Measurements from ENCODE around the gene FOXP2.

The FOXP2 gene

DNA sequence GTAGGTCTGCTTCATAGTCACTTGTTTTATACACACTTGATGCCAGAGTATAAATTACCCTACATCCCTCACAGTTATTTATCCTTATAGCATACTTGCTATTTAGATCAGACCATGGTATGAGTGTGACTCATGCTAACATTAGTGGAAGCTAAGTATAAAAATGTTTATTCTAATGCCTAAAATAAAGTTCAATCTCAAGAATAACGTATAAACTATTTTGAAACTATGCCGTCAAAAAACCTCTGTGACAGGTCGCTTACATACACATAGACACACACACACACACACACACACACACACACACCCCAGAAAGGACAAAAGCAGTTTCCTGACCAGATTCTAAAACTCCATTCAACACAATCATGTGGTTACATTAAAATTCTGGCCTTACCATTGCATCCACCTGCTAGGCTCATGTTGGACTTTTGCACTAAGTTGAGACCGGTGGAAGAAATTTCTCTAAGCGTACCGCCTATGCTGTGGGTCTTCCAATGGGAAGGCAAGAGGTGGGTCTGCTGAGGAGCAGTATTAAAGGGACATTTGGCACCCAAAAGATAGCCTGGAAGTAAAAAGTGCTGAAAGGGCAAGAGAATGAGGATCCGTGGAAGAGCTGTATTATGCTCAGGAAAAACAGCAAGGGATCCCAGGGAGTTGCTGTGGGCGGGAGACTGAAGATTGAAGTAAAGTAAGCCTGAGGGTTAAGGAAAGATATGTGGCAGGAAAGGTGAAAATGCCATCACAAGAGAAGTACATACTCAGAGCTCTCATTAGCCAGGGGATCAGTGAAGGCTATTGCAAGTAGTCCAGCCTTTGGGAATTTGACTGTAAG, 5.0 kb downstream of the FOXP2 start:
- H3K27me3 ChIP-seq: no peaks in the 10 kb centered on the region
- H3K36me3 ChIP-seq: no peaks in the 10 kb centered on the region
- no peak for DNase-seq
- no peaks in the 10 kb centered on the region for H3K9me3 ChIP-seq
- H3K4me3 ChIP-seq (ENCODE audit: low read depth, low read length): no peak overlapping the region
- TF ChIP-seq, protein P1, sequence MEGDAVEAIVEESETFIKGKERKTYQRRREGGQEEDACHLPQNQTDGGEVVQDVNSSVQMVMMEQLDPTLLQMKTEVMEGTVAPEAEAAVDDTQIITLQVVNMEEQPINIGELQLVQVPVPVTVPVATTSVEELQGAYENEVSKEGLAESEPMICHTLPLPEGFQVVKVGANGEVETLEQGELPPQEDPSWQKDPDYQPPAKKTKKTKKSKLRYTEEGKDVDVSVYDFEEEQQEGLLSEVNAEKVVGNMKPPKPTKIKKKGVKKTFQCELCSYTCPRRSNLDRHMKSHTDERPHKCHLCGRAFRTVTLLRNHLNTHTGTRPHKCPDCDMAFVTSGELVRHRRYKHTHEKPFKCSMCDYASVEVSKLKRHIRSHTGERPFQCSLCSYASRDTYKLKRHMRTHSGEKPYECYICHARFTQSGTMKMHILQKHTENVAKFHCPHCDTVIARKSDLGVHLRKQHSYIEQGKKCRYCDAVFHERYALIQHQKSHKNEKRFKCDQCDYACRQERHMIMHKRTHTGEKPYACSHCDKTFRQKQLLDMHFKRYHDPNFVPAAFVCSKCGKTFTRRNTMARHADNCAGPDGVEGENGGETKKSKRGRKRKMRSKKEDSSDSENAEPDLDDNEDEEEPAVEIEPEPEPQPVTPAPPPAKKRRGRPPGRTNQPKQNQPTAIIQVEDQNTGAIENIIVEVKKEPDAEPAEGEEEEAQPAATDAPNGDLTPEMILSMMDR (IDR thresholded peaks at IDR 0.05; ENCODE audit: low read depth, low read length): no peak
- H3K4me1 ChIP-seq: no peaks in the 10 kb centered on the region

DNA sequence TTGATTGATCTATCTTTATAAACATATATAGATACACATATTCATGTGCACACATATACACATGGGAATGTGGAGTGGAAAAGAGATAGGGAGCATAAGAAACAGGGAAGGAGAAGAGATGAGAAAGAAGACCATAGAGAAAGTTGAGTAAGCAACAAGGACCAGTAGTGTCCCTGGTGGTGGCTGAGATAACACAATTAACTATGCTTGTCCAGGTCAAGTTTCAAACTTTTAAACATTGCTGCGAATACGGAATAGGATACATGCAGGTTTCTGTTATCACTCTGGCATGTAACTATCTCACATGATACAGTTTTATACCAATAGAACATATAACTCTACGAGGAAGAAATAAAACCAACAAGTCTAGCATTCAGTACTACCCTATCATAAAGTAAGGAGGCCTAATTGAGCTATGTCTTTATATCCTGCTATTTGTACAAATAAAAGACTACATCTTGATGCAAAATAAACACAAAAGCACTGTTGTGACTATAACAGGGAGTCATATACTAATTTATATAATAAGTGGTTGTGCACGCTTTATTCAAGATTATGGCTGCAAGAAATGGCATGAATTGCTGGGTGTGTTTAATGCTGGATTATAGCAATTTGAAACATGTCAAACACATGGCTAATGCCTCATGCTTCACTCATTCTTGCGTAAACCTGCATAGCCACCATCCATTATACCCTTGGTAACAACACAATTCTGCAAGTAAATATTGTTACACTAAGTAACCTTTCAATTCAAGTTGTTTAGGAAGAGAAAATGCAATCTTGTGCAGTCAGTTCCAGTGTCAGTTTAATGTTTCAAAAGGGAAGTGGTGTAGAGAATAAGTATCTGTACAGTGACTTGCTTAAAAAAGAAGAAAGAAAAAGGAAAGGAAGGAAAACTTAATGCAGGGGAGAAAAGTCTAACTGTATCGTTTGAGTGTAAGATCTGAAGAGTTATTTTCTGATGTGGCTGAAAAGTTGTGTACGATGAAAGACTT, 8.2 kb downstream of the FOXP2 start:
- no peaks in the 10 kb centered on the region for H3K4me1 ChIP-seq

DNA sequence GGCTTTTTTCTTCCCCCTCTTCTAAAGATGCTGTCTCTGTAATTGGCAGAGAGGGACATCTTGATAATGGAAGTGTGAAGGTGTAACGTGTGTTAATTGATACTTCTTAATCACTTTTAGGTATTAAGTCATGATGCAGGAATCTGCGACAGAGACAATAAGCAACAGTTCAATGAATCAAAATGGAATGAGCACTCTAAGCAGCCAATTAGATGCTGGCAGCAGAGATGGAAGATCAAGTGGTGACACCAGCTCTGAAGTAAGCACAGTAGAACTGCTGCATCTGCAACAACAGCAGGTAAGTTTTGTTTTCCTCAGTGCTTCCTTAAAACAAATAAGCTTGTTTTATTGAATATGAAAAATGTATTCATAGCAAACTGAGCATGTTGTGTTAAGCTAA, 11.8 kb downstream of the FOXP2 start:
- Histone ChIP-seq H3K27me3 (no peaks in the 10 kb centered on the region), H3K9me3 (no peaks in the 10 kb centered on the region), H3K36me3 (no peaks in the 10 kb centered on the region), H3K4me1 (no peaks in the 10 kb centered on the region), H3K4me3 (ENCODE audit: low read depth, low read length) (no peak overlapping the region)
- TF ChIP-seq, protein P1 (IDR thresholded peaks at IDR 0.05; ENCODE audit: low read depth, low read length): no peak
- DNase-seq: no peak

More for the DNA sequence above, 8.2 kb downstream of the FOXP2 start:
- no peaks in the 10 kb centered on the region for H3K27me3 ChIP-seq
- no peak overlapping the region for H3K4me3 ChIP-seq (ENCODE audit: low read depth, low read length)
- TF ChIP-seq, protein P1 (IDR thresholded peaks at IDR 0.05; ENCODE audit: low read depth, low read length): no peak
- H3K9me3 ChIP-seq: no peaks in the 10 kb centered on the region
- DNase-seq: no peak
- no peaks in the 10 kb centered on the region for H3K36me3 ChIP-seq

DNA sequence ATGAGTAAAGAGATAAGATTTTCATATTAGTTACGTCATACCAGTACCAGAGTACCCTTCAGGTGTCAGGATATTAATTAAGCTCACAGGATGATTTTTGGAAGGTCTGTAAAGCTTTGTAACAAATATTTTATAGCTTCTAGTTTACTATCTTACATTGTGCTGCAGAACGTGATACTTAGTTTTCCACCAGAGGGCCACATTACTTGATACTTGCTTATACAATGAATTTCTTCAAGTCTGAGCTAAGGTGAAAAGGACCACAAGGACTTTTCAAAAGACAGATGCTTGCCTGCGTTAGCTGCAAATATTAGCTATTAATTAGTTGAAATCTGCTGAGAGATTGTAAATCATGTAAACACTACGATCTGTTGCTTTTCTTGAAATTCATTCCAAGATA, 12.2 kb downstream of the FOXP2 start:
- H3K4me1 ChIP-seq: no peaks in the 10 kb centered on the region
- DNase-seq: no peak
- TF ChIP-seq, protein P1 (IDR thresholded peaks at IDR 0.05; ENCODE audit: low read depth, low read length): no peak
- no peaks in the 10 kb centered on the region for H3K9me3 ChIP-seq
- H3K36me3 ChIP-seq: no peaks in the 10 kb centered on the region
- no peak overlapping the region for H3K4me3 ChIP-seq (ENCODE audit: low read depth, low read length)
- H3K27me3 ChIP-seq: no peaks in the 10 kb centered on the region

DNA sequence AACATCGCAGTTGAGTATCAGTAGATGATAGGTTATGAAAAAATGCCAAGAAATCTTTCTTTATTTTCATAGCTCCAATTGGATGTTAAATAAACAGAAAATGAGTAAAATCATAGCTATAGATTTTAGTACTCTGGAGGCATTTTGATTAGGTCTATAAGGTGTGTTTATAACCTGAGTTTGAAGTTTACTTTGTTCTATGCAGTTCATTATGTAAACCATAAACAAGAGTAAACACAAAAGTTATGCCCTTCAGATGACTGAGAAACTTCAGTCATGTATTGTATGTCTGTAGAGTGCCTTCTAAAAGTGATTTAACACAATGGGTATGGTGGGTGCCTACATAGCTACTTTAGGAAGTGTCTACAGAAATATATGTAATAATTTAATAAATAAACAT, 13.6 kb downstream of the FOXP2 start:
- Histone ChIP-seq H3K36me3 (no peaks in the 10 kb centered on the region), H3K4me3 (ENCODE audit: low read depth, low read length) (no peak overlapping the region), H3K27me3 (no peaks in the 10 kb centered on the region), H3K4me1 (no peaks in the 10 kb centered on the region), H3K9me3 (no peaks in the 10 kb centered on the region)
- no peak for DNase-seq
- TF ChIP-seq, protein P1 (IDR thresholded peaks at IDR 0.05; ENCODE audit: low read depth, low read length): no peak
